ENCODE data around the gene CFAP77.
A peak's percentile ranks its signal among the peaks of the same experiment; 100 is the strongest.

Gene CFAP77

DNA sequence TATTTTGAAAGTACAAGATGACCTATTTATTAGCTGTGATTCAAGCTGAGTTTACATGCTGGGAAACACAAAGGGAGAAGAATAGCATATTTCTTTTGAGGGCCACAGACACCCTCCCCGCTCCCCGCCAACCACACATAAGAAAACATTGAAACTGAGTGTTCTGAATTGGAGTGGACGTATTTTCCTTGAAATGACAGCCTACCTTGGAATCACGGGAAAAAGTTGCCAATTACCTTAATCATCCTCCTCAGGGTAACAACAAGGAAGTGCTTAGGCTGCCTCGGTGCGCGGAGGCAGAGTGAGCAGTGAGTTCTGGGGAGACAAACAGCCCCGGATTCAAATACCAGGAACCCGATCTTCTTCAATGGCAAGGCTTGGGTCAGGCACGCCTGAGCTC is 31.4 kb downstream of the CFAP77 start:
- peaks cover 9% of the 10 kb centered on the region for H3K27me3 ChIP-seq (ENCODE audit: insufficient read depth, poor library complexity, severe bottlenecking)
- no peak overlapping the region for H3K27ac ChIP-seq (replicated peaks)
- no peak for DNase-seq (ENCODE audit: low read depth in 1 of 2, low spot score in 1 of 2)
- TF ChIP-seq SPI1 (IDR thresholded peaks at IDR 0.05; ENCODE audit: borderline replicate concordance, low read depth) (no peak), POLR2AphosphoS5 (IDR thresholded peaks at IDR 0.05; ENCODE audit: low read depth) (no peak), GABPA (IDR thresholded peaks at IDR 0.05; ENCODE audit: low read depth) (no peak)
- TF ChIP-seq, protein P1, sequence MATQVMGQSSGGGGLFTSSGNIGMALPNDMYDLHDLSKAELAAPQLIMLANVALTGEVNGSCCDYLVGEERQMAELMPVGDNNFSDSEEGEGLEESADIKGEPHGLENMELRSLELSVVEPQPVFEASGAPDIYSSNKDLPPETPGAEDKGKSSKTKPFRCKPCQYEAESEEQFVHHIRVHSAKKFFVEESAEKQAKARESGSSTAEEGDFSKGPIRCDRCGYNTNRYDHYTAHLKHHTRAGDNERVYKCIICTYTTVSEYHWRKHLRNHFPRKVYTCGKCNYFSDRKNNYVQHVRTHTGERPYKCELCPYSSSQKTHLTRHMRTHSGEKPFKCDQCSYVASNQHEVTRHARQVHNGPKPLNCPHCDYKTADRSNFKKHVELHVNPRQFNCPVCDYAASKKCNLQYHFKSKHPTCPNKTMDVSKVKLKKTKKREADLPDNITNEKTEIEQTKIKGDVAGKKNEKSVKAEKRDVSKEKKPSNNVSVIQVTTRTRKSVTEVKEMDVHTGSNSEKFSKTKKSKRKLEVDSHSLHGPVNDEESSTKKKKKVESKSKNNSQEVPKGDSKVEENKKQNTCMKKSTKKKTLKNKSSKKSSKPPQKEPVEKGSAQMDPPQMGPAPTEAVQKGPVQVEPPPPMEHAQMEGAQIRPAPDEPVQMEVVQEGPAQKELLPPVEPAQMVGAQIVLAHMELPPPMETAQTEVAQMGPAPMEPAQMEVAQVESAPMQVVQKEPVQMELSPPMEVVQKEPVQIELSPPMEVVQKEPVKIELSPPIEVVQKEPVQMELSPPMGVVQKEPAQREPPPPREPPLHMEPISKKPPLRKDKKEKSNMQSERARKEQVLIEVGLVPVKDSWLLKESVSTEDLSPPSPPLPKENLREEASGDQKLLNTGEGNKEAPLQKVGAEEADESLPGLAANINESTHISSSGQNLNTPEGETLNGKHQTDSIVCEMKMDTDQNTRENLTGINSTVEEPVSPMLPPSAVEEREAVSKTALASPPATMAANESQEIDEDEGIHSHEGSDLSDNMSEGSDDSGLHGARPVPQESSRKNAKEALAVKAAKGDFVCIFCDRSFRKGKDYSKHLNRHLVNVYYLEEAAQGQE (IDR thresholded peaks at IDR 0.05; ENCODE audit: insufficient replicate concordance, low read depth) = no peak
- TF ChIP-seq, protein P2, sequence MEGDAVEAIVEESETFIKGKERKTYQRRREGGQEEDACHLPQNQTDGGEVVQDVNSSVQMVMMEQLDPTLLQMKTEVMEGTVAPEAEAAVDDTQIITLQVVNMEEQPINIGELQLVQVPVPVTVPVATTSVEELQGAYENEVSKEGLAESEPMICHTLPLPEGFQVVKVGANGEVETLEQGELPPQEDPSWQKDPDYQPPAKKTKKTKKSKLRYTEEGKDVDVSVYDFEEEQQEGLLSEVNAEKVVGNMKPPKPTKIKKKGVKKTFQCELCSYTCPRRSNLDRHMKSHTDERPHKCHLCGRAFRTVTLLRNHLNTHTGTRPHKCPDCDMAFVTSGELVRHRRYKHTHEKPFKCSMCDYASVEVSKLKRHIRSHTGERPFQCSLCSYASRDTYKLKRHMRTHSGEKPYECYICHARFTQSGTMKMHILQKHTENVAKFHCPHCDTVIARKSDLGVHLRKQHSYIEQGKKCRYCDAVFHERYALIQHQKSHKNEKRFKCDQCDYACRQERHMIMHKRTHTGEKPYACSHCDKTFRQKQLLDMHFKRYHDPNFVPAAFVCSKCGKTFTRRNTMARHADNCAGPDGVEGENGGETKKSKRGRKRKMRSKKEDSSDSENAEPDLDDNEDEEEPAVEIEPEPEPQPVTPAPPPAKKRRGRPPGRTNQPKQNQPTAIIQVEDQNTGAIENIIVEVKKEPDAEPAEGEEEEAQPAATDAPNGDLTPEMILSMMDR (IDR thresholded peaks at IDR 0.05; ENCODE audit: insufficient read depth, low read length) = no peak
- no peak overlapping the region for H3K4me3 ChIP-seq (replicated peaks; ENCODE audit: insufficient read depth, low read length)

DNA sequence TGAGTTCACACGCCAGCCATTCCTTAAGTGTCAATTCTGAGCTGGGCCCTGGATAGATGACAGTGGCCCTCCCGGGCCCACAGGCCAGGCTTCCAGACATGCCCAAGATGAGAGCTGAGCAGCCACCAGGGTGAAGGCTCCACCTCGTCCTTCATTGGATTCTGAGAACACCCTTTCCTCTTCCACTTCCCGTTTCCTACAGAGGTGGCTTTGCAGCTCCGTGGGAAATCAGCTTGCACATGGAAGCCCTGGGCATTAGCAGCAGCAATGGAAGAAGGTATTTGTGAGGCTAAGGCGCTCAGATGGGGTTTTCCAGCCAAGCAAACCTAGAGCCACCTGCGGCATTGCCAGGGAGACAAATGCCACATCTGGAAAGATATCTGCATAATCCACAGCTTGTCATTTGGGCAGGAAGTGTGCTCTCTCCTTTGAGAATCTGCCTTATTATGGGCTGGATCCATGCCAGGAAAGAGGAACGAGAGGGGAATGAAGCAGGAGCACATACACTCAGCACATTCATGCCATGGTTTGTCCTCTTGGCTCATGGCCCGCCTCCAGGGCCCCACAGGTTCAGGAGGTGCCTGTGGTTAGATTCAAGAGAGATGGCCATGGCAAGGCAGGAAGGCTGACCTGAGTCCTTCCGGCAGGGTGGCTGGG is 34.1 kb downstream of the CFAP77 start:
- DNase-seq (ENCODE audit: low read depth in 1 of 2, low spot score in 1 of 2) = no peak
- TF ChIP-seq GABPA (IDR thresholded peaks at IDR 0.05; ENCODE audit: low read depth) = no peak
- TF ChIP-seq POLR2AphosphoS5 (IDR thresholded peaks at IDR 0.05; ENCODE audit: low read depth) = no peak
- TF ChIP-seq, protein P2 (IDR thresholded peaks at IDR 0.05; ENCODE audit: insufficient read depth, low read length) = no peak
- TF ChIP-seq SPI1 (IDR thresholded peaks at IDR 0.05; ENCODE audit: borderline replicate concordance, low read depth) = peak; percentile 68
- Histone ChIP-seq H3K4me3 (replicated peaks; ENCODE audit: insufficient read depth, low read length) (no peak overlapping the region), H3K27me3 (ENCODE audit: insufficient read depth, poor library complexity, severe bottlenecking) (peaks cover 6% of the 10 kb centered on the region), H3K27ac (replicated peaks) (no peak overlapping the region)

DNA sequence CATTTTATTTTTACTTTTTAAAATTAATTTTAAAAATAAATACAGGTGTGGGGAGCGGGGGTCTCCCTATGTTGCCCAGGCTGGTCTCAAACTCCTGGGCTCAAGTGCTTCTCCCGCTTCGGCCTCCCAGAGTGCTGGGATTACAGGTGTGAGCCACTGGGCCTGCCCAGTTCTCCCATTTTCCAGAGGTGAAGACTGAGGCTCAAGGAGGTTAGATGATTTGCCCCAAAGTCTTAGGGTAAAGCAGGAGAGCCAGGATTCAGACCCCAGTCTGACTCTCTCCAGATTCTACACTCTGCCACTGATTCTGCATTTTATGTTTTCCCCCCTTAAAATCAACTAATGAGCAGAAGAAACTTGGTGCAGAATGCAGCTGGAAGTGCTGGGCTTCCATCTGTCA is 36.9 kb downstream of the CFAP77 start:
- TF ChIP-seq, protein P2 (IDR thresholded peaks at IDR 0.05; ENCODE audit: insufficient read depth, low read length) = no peak
- TF ChIP-seq POLR2AphosphoS5 (IDR thresholded peaks at IDR 0.05; ENCODE audit: low read depth) (no peak), GABPA (IDR thresholded peaks at IDR 0.05; ENCODE audit: low read depth) (no peak), SPI1 (IDR thresholded peaks at IDR 0.05; ENCODE audit: borderline replicate concordance, low read depth) (no peak)
- TF ChIP-seq, protein P1 (IDR thresholded peaks at IDR 0.05; ENCODE audit: insufficient replicate concordance, low read depth) = no peak
- H3K27ac ChIP-seq (replicated peaks) = no peak overlapping the region
- H3K4me3 ChIP-seq (replicated peaks; ENCODE audit: insufficient read depth, low read length) = no peak overlapping the region
- peaks cover 3% of the 10 kb centered on the region for H3K27me3 ChIP-seq (ENCODE audit: insufficient read depth, poor library complexity, severe bottlenecking)
- DNase-seq (ENCODE audit: low read depth in 1 of 2, low spot score in 1 of 2) = no peak

DNA sequence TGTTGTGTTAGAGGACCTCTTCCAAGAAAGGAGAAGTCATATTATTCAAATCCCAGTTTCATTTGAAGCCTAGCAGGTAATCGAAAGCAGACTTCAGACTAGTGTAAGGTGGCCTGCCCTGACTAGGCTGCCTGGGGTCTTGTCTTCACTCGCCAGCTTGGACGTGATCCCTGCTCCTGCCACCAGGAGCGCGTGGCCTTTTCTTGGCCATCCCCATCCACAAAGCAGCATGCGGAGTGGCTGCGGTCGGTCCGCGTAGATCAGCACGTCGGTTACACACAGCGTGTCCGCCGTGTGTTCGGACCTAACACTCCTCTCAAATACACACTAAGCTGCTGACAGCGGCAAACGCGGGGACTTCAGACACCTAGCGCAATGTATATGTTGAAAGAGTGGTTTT is 37.3 kb downstream of the CFAP77 start:
- Histone ChIP-seq H3K4me3 (replicated peaks; ENCODE audit: insufficient read depth, low read length) (no peak overlapping the region), H3K27me3 (ENCODE audit: insufficient read depth, poor library complexity, severe bottlenecking) (peaks cover 3% of the 10 kb centered on the region), H3K27ac (replicated peaks) (no peak overlapping the region)
- no peak for TF ChIP-seq SPI1 (IDR thresholded peaks at IDR 0.05; ENCODE audit: borderline replicate concordance, low read depth)
- no peak for TF ChIP-seq POLR2AphosphoS5 (IDR thresholded peaks at IDR 0.05; ENCODE audit: low read depth)
- TF ChIP-seq, protein P2 (IDR thresholded peaks at IDR 0.05; ENCODE audit: insufficient read depth, low read length) = no peak
- DNase-seq (ENCODE audit: low read depth in 1 of 2, low spot score in 1 of 2) = no peak
